Measurements from ENCODE around the gene ARHGAP40. TPM values are rescaled to one million over a fixed set of nuclear protein-coding genes. Genes with fewer than 3 reads are reported as not detected.

ARHGAP40 gene
- total and polyA plus RNA-seq, 2 donors (not counting 1 experiment from before 2014, with no cell fraction given), result not detected

- Histone ChIP-seq H4K20me1 (ENCODE audit: control insufficient read depth, extremely low read depth, insufficient read depth, low read length) (no peaks in the 10 kb centered on the region), H3K27me3 (ENCODE audit: control insufficient read depth, insufficient read depth, low read length) (peaks cover 6% of the 10 kb centered on the region), H3K27ac (ENCODE audit: insufficient read depth, low read length) (no peak overlapping the region), H3K36me3 (ENCODE audit: control insufficient read depth, insufficient read depth, low read length) (no peaks in the 10 kb centered on the region), H3K9me3 (ENCODE audit: control insufficient read depth, insufficient read depth, low read depth, low read length) (no peaks in the 10 kb centered on the region), H2AFZ (ENCODE audit: low read length) (no peak overlapping the region), H3K79me2 (ENCODE audit: control insufficient read depth, insufficient read depth, low read length) (no peaks in the 10 kb centered on the region), H3K9ac (ENCODE audit: insufficient read depth, low read length) (no peak overlapping the region), H3K4me1 (ENCODE audit: control insufficient read depth, extremely low read depth, insufficient read depth, low read length) (no peaks in the 10 kb centered on the region), H3K4me3 (replicated peaks in 1 of 4; ENCODE audit: control extremely low read depth in 1 of 4, insufficient read depth in 1 of 4, low read depth in 3 of 4, low read length in 4 of 4) (no peak overlapping the region), H3K4me2 (ENCODE audit: extremely low read depth, insufficient read depth, low read length) (no peak overlapping the region)
- peak in 1 of 2 donors; percentile 26 for DNase-seq (ENCODE audit: low read depth in 2 of 2)
- no peak for TF ChIP-seq EZH2 (IDR thresholded peaks at IDR 0.05; ENCODE audit: low read length, missing control alignments)
- TF ChIP-seq, protein P1, sequence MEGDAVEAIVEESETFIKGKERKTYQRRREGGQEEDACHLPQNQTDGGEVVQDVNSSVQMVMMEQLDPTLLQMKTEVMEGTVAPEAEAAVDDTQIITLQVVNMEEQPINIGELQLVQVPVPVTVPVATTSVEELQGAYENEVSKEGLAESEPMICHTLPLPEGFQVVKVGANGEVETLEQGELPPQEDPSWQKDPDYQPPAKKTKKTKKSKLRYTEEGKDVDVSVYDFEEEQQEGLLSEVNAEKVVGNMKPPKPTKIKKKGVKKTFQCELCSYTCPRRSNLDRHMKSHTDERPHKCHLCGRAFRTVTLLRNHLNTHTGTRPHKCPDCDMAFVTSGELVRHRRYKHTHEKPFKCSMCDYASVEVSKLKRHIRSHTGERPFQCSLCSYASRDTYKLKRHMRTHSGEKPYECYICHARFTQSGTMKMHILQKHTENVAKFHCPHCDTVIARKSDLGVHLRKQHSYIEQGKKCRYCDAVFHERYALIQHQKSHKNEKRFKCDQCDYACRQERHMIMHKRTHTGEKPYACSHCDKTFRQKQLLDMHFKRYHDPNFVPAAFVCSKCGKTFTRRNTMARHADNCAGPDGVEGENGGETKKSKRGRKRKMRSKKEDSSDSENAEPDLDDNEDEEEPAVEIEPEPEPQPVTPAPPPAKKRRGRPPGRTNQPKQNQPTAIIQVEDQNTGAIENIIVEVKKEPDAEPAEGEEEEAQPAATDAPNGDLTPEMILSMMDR (conservative IDR thresholded peaks at IDR 0.05 in 1 of 2, IDR thresholded peaks at IDR 0.05 in 1 of 2; ENCODE audit: low read depth in 1 of 2, low read length in 2 of 2), result no peak
Observed at GRCh38 chr20:38623061-38623460, 21.5 kb downstream of the ARHGAP40 start.

DNA sequence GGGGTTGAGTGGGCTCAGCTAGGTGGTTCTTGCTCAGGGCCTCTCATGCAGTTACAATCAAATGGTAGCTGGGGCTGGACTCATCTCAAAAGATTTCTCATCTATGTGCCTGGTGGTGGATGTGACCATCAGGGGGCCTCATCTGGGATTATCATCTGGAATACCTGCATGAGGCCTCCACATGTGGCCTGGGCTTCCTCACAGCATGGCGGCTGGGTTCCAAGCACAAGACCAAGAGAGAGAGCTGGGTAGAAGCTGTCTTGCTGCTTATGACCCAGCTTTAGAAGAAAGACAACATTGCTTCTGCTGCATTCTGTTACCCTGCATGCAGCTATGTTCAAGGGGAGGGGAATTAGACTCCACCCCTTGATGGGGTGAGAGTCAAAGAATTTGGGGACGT, 22.5 kb downstream of the ARHGAP40 start:
- Histone ChIP-seq H3K27me3 (ENCODE audit: control insufficient read depth, insufficient read depth, low read length) (peaks cover 6% of the 10 kb centered on the region), H3K36me3 (ENCODE audit: control insufficient read depth, insufficient read depth, low read length) (no peaks in the 10 kb centered on the region), H3K4me3 (replicated peaks in 1 of 4; ENCODE audit: control extremely low read depth in 1 of 4, insufficient read depth in 1 of 4, low read depth in 3 of 4, low read length in 4 of 4) (no peak overlapping the region), H3K9ac (ENCODE audit: insufficient read depth, low read length) (no peak overlapping the region), H2AFZ (ENCODE audit: low read length) (no peak overlapping the region), H3K79me2 (ENCODE audit: control insufficient read depth, insufficient read depth, low read length) (no peaks in the 10 kb centered on the region), H4K20me1 (ENCODE audit: control insufficient read depth, extremely low read depth, insufficient read depth, low read length) (no peaks in the 10 kb centered on the region), H3K27ac (ENCODE audit: insufficient read depth, low read length) (no peak overlapping the region), H3K9me3 (ENCODE audit: control insufficient read depth, insufficient read depth, low read depth, low read length) (no peaks in the 10 kb centered on the region), H3K4me1 (ENCODE audit: control insufficient read depth, extremely low read depth, insufficient read depth, low read length) (no peaks in the 10 kb centered on the region), H3K4me2 (ENCODE audit: extremely low read depth, insufficient read depth, low read length) (no peak overlapping the region)
- no peak for TF ChIP-seq EZH2 (IDR thresholded peaks at IDR 0.05; ENCODE audit: low read length, missing control alignments)
- TF ChIP-seq, protein P1 (conservative IDR thresholded peaks at IDR 0.05 in 1 of 2, IDR thresholded peaks at IDR 0.05 in 1 of 2; ENCODE audit: low read depth in 1 of 2, low read length in 2 of 2), result no peak
- no peak for DNase-seq (ENCODE audit: low read depth in 2 of 2)

GRCh38 chr20:38625896-38626295, 24.3 kb downstream of the ARHGAP40 start:
- Histone ChIP-seq H2AFZ (ENCODE audit: low read length) (no peak overlapping the region), H3K4me2 (ENCODE audit: extremely low read depth, insufficient read depth, low read length) (no peak overlapping the region), H3K79me2 (ENCODE audit: control insufficient read depth, insufficient read depth, low read length) (no peaks in the 10 kb centered on the region), H3K36me3 (ENCODE audit: control insufficient read depth, insufficient read depth, low read length) (no peaks in the 10 kb centered on the region), H3K4me3 (replicated peaks in 1 of 4; ENCODE audit: control extremely low read depth in 1 of 4, insufficient read depth in 1 of 4, low read depth in 3 of 4, low read length in 4 of 4) (no peak overlapping the region), H3K9ac (ENCODE audit: insufficient read depth, low read length) (no peak overlapping the region), H3K27ac (ENCODE audit: insufficient read depth, low read length) (no peak overlapping the region), H3K4me1 (ENCODE audit: control insufficient read depth, extremely low read depth, insufficient read depth, low read length) (no peaks in the 10 kb centered on the region), H3K9me3 (ENCODE audit: control insufficient read depth, insufficient read depth, low read depth, low read length) (no peaks in the 10 kb centered on the region), H3K27me3 (ENCODE audit: control insufficient read depth, insufficient read depth, low read length) (peaks cover 5% of the 10 kb centered on the region), H4K20me1 (ENCODE audit: control insufficient read depth, extremely low read depth, insufficient read depth, low read length) (no peaks in the 10 kb centered on the region)
- DNase-seq (ENCODE audit: low read depth in 2 of 2), result no peak
- no peak for TF ChIP-seq EZH2 (IDR thresholded peaks at IDR 0.05; ENCODE audit: low read length, missing control alignments)
- TF ChIP-seq, protein P1 (conservative IDR thresholded peaks at IDR 0.05 in 1 of 2, IDR thresholded peaks at IDR 0.05 in 1 of 2; ENCODE audit: low read depth in 1 of 2, low read length in 2 of 2), result no peak
